Measurements from ENCODE around the gene INPP5D.

Gene INPP5D

DNA sequence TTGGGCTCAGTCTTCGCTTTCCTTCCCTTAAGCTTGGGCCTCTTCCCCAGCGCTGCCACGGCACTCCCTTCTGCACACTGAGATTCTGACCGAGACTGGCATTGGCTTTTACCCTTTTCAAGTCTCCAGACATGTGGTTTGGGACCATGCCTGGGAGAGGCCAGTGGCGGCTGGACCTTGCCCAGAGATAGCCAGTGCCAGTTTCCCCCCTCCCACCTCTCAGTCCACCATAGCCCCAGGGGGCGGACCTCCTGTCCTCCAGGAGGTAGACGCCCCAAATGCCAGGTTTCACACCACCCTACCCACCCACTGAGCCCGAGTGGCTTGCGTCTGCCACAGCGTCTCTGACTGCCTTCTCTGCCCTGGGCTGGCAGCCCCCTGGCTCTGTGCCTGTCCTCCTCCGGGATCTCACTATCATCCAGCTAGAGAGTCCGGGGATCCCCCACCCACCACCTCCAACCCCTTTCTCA lies 47.7 kb downstream of the INPP5D start:
- Histone ChIP-seq H3K36me3 (ENCODE audit: low read depth) (no peaks in the 10 kb centered on the region), H3K27me3 (ENCODE audit: insufficient read depth, poor library complexity, severe bottlenecking) (no peaks in the 10 kb centered on the region), H3K4me3 (ENCODE audit: severe bottlenecking) (no peak overlapping the region), H3K4me1 (ENCODE audit: insufficient read depth, poor library complexity, severe bottlenecking) (no peaks in the 10 kb centered on the region), H3K27ac (ENCODE audit: poor library complexity, severe bottlenecking) (no peak overlapping the region), H3K9me3 (ENCODE audit: severe bottlenecking) (no peaks in the 10 kb centered on the region)
- DNase-seq (ENCODE audit: low spot score) (no peak), ATAC-seq (ENCODE audit: low read depth) (no peak)
- TF ChIP-seq, protein P1, sequence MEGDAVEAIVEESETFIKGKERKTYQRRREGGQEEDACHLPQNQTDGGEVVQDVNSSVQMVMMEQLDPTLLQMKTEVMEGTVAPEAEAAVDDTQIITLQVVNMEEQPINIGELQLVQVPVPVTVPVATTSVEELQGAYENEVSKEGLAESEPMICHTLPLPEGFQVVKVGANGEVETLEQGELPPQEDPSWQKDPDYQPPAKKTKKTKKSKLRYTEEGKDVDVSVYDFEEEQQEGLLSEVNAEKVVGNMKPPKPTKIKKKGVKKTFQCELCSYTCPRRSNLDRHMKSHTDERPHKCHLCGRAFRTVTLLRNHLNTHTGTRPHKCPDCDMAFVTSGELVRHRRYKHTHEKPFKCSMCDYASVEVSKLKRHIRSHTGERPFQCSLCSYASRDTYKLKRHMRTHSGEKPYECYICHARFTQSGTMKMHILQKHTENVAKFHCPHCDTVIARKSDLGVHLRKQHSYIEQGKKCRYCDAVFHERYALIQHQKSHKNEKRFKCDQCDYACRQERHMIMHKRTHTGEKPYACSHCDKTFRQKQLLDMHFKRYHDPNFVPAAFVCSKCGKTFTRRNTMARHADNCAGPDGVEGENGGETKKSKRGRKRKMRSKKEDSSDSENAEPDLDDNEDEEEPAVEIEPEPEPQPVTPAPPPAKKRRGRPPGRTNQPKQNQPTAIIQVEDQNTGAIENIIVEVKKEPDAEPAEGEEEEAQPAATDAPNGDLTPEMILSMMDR (IDR thresholded peaks at IDR 0.05; ENCODE audit: poor library complexity, severe bottlenecking), result no peak

DNA sequence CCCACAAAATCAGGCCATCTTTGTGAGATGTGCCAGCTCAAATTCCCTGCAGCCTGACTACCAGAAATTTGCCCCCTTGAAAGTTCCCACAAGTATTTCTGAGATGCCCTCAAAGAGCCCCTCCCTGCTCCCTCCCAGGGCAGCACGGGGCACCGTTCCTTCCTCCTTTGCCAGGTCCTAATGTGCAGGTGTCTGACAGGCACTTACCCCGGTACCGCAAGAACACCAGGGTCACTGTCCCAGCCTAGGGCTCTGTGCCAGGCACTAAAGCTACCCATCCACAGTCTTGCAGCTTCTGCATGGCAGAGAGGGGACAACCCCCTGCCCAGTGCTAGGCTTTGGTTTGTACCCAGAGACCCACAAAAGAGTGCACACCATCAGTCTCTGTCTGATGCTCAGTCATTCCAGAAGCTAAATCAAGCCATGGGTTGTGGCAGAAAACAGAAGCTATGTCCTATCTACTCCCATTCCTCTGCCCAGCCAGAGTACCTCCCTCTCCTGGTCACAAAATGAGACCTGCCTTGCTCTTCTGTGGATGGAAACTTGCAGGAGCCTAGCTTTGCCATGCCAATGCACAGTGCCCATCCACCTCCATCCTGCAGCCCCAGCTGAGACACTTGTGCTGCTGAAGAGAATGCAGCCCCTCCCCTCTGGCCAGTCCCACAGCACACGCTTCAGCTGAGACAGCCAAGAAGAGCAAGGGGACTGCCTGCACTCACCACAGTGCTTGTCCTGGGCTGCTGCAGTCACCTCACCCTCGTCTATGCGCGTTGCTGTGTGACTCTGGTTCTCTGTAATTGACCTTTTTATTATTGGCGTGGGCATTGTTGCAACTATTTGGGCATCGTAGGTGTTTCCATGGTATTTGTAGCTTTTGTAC lies 48.7 kb downstream of the INPP5D start:
- Histone ChIP-seq H3K27ac (ENCODE audit: poor library complexity, severe bottlenecking) (no peak overlapping the region), H3K9me3 (ENCODE audit: severe bottlenecking) (no peaks in the 10 kb centered on the region), H3K4me3 (ENCODE audit: severe bottlenecking) (no peak overlapping the region), H3K4me1 (ENCODE audit: insufficient read depth, poor library complexity, severe bottlenecking) (no peaks in the 10 kb centered on the region), H3K36me3 (ENCODE audit: low read depth) (no peaks in the 10 kb centered on the region), H3K27me3 (ENCODE audit: insufficient read depth, poor library complexity, severe bottlenecking) (no peaks in the 10 kb centered on the region)
- TF ChIP-seq, protein P1 (IDR thresholded peaks at IDR 0.05; ENCODE audit: poor library complexity, severe bottlenecking), result no peak
- ATAC-seq (ENCODE audit: low read depth) (0 out of 3 replicates have a peak, but pooled peaks have one; percentile 14), DNase-seq (ENCODE audit: low spot score) (no peak)

DNA sequence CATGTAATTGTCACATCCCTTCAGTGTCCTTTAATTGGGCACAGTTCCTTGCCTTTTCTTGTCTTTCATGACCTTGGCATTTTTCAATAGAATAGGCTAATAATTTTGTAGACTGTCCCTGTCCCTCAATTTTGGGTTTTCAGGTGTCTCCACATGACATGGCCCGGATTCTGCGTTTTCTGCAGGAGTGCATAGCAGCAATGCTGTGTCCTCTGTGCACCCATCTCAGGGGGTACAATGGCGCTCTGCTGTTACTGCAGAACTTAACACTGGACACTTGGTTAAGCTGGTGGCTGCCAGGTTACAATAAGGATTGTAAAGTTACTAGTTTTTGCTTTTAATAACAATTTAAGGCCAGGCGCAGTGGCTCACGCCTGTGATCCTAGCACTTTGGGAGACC lies 51.3 kb downstream of the INPP5D start:
- DNase-seq (ENCODE audit: low spot score), result no peak
- Histone ChIP-seq H3K27me3 (ENCODE audit: insufficient read depth, poor library complexity, severe bottlenecking) (no peaks in the 10 kb centered on the region), H3K36me3 (ENCODE audit: low read depth) (no peaks in the 10 kb centered on the region), H3K9me3 (ENCODE audit: severe bottlenecking) (no peaks in the 10 kb centered on the region), H3K4me1 (ENCODE audit: insufficient read depth, poor library complexity, severe bottlenecking) (no peaks in the 10 kb centered on the region), H3K4me3 (ENCODE audit: severe bottlenecking) (no peak overlapping the region), H3K27ac (ENCODE audit: poor library complexity, severe bottlenecking) (no peak overlapping the region)
- ATAC-seq (ENCODE audit: low read depth), result no peak
- TF ChIP-seq, protein P1 (IDR thresholded peaks at IDR 0.05; ENCODE audit: poor library complexity, severe bottlenecking), result no peak

DNA sequence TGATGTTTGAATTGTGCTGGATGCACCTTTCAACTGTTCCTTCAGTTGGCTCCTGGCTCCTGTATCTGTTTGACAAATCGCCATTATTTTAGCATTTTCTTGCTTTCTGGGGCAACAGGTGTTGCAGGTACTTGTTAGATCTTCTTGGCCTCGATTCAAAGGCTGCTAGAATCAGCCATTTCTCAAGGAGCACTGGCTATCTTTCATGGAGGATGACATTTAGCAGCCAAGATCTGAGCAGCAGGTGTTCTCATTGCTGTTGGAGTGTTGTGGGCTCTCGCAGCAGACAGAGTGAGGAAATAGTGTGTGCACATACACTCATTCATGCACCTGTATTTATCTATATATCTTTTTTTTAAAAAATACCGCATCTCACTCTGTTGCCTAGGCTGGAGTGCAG lies 52.2 kb downstream of the INPP5D start:
- H3K36me3 ChIP-seq (ENCODE audit: low read depth), result no peaks in the 10 kb centered on the region
- no peaks in the 10 kb centered on the region for H3K4me1 ChIP-seq (ENCODE audit: insufficient read depth, poor library complexity, severe bottlenecking)
- TF ChIP-seq, protein P1 (IDR thresholded peaks at IDR 0.05; ENCODE audit: poor library complexity, severe bottlenecking), result no peak
- H3K4me3 ChIP-seq (ENCODE audit: severe bottlenecking), result no peak overlapping the region
- no peaks in the 10 kb centered on the region for H3K27me3 ChIP-seq (ENCODE audit: insufficient read depth, poor library complexity, severe bottlenecking)
- no peaks in the 10 kb centered on the region for H3K9me3 ChIP-seq (ENCODE audit: severe bottlenecking)
- DNase-seq (ENCODE audit: low spot score) (peak; percentile 2), ATAC-seq (ENCODE audit: low read depth) (no peak)
- no peak overlapping the region for H3K27ac ChIP-seq (ENCODE audit: poor library complexity, severe bottlenecking)
